ENCODE results near the gene C6orf132.

GRCh38 chr6:42163981-42164380, 21.6 kb upstream of the C6orf132 start:
- TF ChIP-seq FOXK2 (IDR thresholded peaks at IDR 0.05) = no peak
- TF ChIP-seq SP1 (IDR thresholded peaks at IDR 0.05) = no peak
- no peak for TF ChIP-seq FOXA1 (IDR thresholded peaks at IDR 0.05)
- TF ChIP-seq BHLHE40 (IDR thresholded peaks at IDR 0.05; ENCODE audit: borderline replicate concordance) = no peak
- TF ChIP-seq NFRKB (IDR thresholded peaks at IDR 0.05) = no peak
- TF ChIP-seq ZNF384 (IDR thresholded peaks at IDR 0.05) = no peak
- TF ChIP-seq ELF4 (IDR thresholded peaks at IDR 0.05) = no peak
- no peak for TF ChIP-seq FOXM1 (IDR thresholded peaks at IDR 0.05; ENCODE audit: borderline replicate concordance)
- TF ChIP-seq ARNT (IDR thresholded peaks at IDR 0.05) = no peak

All from HEK293T (cell line).